ENCODE data around the gene PTHLH. TPM values are rescaled to one million over a fixed set of nuclear protein-coding genes. Genes with fewer than 3 reads are reported as not detected.

Gene PTHLH
- polyA plus RNA-seq, 3 donors = not detected

DNA sequence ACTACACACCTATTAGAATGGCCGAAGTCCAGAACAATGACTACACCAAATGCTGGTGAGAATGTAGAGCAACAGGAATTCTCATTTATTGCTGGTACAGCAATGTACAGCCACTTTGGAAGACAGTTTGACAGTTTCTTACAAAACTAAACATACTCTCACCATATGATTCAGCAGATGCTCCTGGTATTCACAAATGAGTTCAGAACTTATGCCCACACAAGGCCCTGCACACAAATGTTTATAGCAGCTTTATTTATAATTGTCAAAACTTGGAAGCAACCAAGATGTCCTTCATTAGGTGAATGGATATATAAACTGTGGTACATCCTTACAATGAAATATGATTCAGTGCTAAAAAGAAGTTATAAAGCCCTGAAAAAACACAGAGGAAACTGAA lies 38.3 kb downstream of the PTHLH start:
- no peak overlapping the region for H3K9ac ChIP-seq (ENCODE audit: insufficient read depth, low read length, poor library complexity, severe bottlenecking)
- no peak for DNase-seq
- no peaks in the 10 kb centered on the region for H3K79me2 ChIP-seq (ENCODE audit: insufficient read depth, low read length)
- Mint-ChIP-seq H3K4me1 (peaks cover 12% of the 10 kb centered on the region), H3K9me3 (peaks cover 0 to 3% (median 0%) of the 10 kb centered on the region in 7 donors), H3K4me3 (no peak overlapping the region), H3K27ac (no peak overlapping the region), H3K36me3 (no peaks in the 10 kb centered on the region), H3K27me3 (ENCODE audit: low read depth in 3 of 3) (peaks cover 1 to 6% (median 4%) of the 10 kb centered on the region in 3 donors)
- H3K4me1 ChIP-seq (ENCODE audit: control insufficient read depth in 1 of 2, insufficient read depth in 2 of 2, low read length in 2 of 2) = peaks cover 4 to 13% of the 10 kb centered on the region in 2 donors
- TF ChIP-seq, protein P1, sequence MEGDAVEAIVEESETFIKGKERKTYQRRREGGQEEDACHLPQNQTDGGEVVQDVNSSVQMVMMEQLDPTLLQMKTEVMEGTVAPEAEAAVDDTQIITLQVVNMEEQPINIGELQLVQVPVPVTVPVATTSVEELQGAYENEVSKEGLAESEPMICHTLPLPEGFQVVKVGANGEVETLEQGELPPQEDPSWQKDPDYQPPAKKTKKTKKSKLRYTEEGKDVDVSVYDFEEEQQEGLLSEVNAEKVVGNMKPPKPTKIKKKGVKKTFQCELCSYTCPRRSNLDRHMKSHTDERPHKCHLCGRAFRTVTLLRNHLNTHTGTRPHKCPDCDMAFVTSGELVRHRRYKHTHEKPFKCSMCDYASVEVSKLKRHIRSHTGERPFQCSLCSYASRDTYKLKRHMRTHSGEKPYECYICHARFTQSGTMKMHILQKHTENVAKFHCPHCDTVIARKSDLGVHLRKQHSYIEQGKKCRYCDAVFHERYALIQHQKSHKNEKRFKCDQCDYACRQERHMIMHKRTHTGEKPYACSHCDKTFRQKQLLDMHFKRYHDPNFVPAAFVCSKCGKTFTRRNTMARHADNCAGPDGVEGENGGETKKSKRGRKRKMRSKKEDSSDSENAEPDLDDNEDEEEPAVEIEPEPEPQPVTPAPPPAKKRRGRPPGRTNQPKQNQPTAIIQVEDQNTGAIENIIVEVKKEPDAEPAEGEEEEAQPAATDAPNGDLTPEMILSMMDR (IDR thresholded peaks at IDR 0.05) = no peak
- intact Hi-C loops (cut with micrococcal nuclease) = no loop called here
- no peaks in the 10 kb centered on the region for H3K27me3 ChIP-seq (ENCODE audit: control insufficient read depth in 2 of 2, insufficient read depth in 2 of 2, low read length in 2 of 2)
- H3K9me3 ChIP-seq (replicated peaks in 1 of 2; ENCODE audit: control insufficient read depth in 1 of 2, insufficient read depth in 1 of 2, low read length in 2 of 2) = no peaks in the 10 kb centered on the region
- H3K27ac ChIP-seq (ENCODE audit: low read depth in 1 of 2, low read length in 2 of 2) = no peak overlapping the region
- no peaks in the 10 kb centered on the region for H4K20me1 ChIP-seq (ENCODE audit: insufficient read depth, low read length)
- no peak overlapping the region for H2AFZ ChIP-seq (ENCODE audit: insufficient read depth, low read depth, low read length, poor library complexity, severe bottlenecking)
- WGBS (ENCODE audit: insufficient coverage) = no CpG with 5 or more reads among the region's 1 CpG
- no peaks in the 10 kb centered on the region for H3K36me3 ChIP-seq (replicated peaks in 1 of 2; ENCODE audit: control insufficient read depth in 1 of 2, insufficient read depth in 2 of 2, low read length in 2 of 2)
- no peak overlapping the region for H3K4me2 ChIP-seq (replicated peaks; ENCODE audit: extremely low read depth, low read length, poor library complexity, severe bottlenecking)
- H3K4me3 ChIP-seq (replicated peaks in 1 of 3; ENCODE audit: low read depth in 2 of 3, low read length in 3 of 3) = no peak overlapping the region

DNA sequence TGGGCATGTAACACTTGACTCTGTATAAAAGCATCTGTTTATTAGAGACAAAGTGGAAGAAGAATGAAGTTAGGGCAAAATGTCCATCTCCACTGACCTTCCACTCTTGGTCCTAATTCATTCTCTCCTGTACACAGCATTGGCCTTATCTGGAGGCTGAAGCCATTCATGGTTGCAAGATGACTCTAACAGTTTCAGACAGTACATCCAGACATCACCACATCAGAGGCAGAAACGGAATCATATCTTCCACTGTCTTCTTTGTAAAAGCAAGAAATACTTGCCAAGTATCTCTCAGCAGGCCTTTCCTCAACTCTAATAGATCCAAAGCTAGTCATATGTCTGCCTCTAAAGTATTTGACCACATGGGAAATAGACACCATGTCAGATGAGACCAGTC lies 41.1 kb downstream of the PTHLH start:
- no peaks in the 10 kb centered on the region for H3K9me3 ChIP-seq (replicated peaks in 1 of 2; ENCODE audit: control insufficient read depth in 1 of 2, insufficient read depth in 1 of 2, low read length in 2 of 2)
- Mint-ChIP-seq H3K9me3 (peaks cover 0 to 2% (median 0%) of the 10 kb centered on the region in 7 donors), H3K27ac (no peak overlapping the region), H3K4me1 (no peaks in the 10 kb centered on the region), H3K4me3 (no peak overlapping the region), H3K36me3 (no peaks in the 10 kb centered on the region), H3K27me3 (ENCODE audit: low read depth in 3 of 3) (peaks cover 8 to 11% (median 10%) of the 10 kb centered on the region in 3 donors)
- no peak overlapping the region for H3K4me3 ChIP-seq (replicated peaks in 1 of 3; ENCODE audit: low read depth in 2 of 3, low read length in 3 of 3)
- H3K27me3 ChIP-seq (ENCODE audit: control insufficient read depth in 2 of 2, insufficient read depth in 2 of 2, low read length in 2 of 2) = no peaks in the 10 kb centered on the region
- H2AFZ ChIP-seq (ENCODE audit: insufficient read depth, low read depth, low read length, poor library complexity, severe bottlenecking) = no peak overlapping the region
- intact Hi-C loops (cut with micrococcal nuclease) = no loop called here
- no peaks in the 10 kb centered on the region for H4K20me1 ChIP-seq (ENCODE audit: insufficient read depth, low read length)
- H3K79me2 ChIP-seq (ENCODE audit: insufficient read depth, low read length) = no peaks in the 10 kb centered on the region
- no peak overlapping the region for H3K4me2 ChIP-seq (replicated peaks; ENCODE audit: extremely low read depth, low read length, poor library complexity, severe bottlenecking)
- no peak for DNase-seq
- TF ChIP-seq, protein P1 (IDR thresholded peaks at IDR 0.05) = no peak
- WGBS (ENCODE audit: insufficient coverage) = 82% methylated on average over 1 of the region's 1 CpG
- no peaks in the 10 kb centered on the region for H3K36me3 ChIP-seq (replicated peaks in 1 of 2; ENCODE audit: control insufficient read depth in 1 of 2, insufficient read depth in 2 of 2, low read length in 2 of 2)
- no peaks in the 10 kb centered on the region for H3K4me1 ChIP-seq (ENCODE audit: control insufficient read depth in 1 of 2, insufficient read depth in 2 of 2, low read length in 2 of 2)
- H3K9ac ChIP-seq (ENCODE audit: insufficient read depth, low read length, poor library complexity, severe bottlenecking) = no peak overlapping the region
- H3K27ac ChIP-seq (ENCODE audit: low read depth in 1 of 2, low read length in 2 of 2) = no peak overlapping the region
